Spleen (tissue), 7 donors: ENCODE measurements around the gene NTRK2.

Source experiments
- POLR2A ChIP-seq, 3 donors: fragments of 450-650 bp; IDR thresholded peaks; one replicate each; pipeline ENCODE4 v1.5.1; 2017; ENCODE audit warnings: antibody characterized with exemption in 3 of 3, mild to moderate bottlenecking in 1 of 3
- TF ChIP-seq, protein P1 (sequence below), 11 experiments: fragments of 200-600 bp in 7 of 11; fragments of 450-650 bp in 4 of 11; sonication (generic) in 4 of 11; IDR thresholded peaks in 8 of 11; conservative IDR thresholded peaks in 3 of 11; 1 replicate in 7 of 11; 2 replicates in 4 of 11; pipeline versions ENCODE4 v1.4.0 to v1.8.0; 2016 to 2021; ENCODE audit warnings: antibody characterized with exemption in 11 of 11, inconsistent platforms in 4 of 11, mild to moderate bottlenecking in 1 of 11
- donor health status: DM: no; HTN: no; CAD: no; lungs with moderate emphysema.
- donor health status: DM: no; HTN: no; CAD: no.
- donor health status: DM: no; HTN: no; CAD: no.

DNA sequence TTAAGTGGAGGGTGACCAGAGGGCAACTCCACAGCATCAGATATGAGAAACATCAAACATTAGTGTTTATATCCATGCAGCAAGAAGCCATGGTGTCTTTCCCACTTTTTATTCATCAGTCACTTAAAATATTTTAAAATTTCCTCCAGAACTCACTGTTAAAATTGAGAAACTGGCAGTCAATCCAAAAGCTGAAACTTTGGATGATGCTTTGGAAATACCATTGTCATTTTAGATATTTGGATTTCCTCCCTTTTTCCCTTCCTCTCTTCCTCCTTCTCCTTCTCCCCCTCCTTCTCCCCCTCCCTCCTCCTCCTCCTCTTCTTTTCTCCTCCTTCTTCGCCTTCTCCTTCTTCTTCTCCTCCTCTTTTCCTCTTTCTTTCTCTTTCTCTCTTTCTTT lies 33.1 kb upstream of the NTRK2 start:
- no peak for TF ChIP-seq POLR2A (IDR thresholded peaks at IDR 0.05)
- TF ChIP-seq, protein P1, sequence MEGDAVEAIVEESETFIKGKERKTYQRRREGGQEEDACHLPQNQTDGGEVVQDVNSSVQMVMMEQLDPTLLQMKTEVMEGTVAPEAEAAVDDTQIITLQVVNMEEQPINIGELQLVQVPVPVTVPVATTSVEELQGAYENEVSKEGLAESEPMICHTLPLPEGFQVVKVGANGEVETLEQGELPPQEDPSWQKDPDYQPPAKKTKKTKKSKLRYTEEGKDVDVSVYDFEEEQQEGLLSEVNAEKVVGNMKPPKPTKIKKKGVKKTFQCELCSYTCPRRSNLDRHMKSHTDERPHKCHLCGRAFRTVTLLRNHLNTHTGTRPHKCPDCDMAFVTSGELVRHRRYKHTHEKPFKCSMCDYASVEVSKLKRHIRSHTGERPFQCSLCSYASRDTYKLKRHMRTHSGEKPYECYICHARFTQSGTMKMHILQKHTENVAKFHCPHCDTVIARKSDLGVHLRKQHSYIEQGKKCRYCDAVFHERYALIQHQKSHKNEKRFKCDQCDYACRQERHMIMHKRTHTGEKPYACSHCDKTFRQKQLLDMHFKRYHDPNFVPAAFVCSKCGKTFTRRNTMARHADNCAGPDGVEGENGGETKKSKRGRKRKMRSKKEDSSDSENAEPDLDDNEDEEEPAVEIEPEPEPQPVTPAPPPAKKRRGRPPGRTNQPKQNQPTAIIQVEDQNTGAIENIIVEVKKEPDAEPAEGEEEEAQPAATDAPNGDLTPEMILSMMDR (IDR thresholded peaks at IDR 0.05 in 8 of 11, conservative IDR thresholded peaks at IDR 0.05 in 3 of 11): no peak
